ENCODE data around the gene IL3.

The IL3 gene

GRCh38 chr5:132086277-132086794, 25.9 kb downstream of the IL3 start:
- peaks cover 30% of the 10 kb centered on the region for H3K4me1 ChIP-seq (ENCODE audit: insufficient read depth, poor library complexity, severe bottlenecking)
- peak; percentile 95 for DNase-seq (ENCODE audit: low spot score)
- no peaks in the 10 kb centered on the region for H3K36me3 ChIP-seq (ENCODE audit: low read depth)
- ATAC-seq (ENCODE audit: low read depth): peak; percentile 90
- no peak overlapping the region for H3K4me3 ChIP-seq (ENCODE audit: severe bottlenecking)
- no peak for TF ChIP-seq CTCF (IDR thresholded peaks at IDR 0.05; ENCODE audit: poor library complexity, severe bottlenecking)
- H3K9me3 ChIP-seq (ENCODE audit: severe bottlenecking): no peaks in the 10 kb centered on the region
- no peaks in the 10 kb centered on the region for H3K27me3 ChIP-seq (ENCODE audit: insufficient read depth, poor library complexity, severe bottlenecking)
- H3K27ac ChIP-seq (ENCODE audit: poor library complexity, severe bottlenecking): peak overlapping the region; percentile 63

- ATAC-seq (ENCODE audit: low read depth) (no peak), DNase-seq (ENCODE audit: low spot score) (no peak)
- no peak for TF ChIP-seq CTCF (IDR thresholded peaks at IDR 0.05; ENCODE audit: poor library complexity, severe bottlenecking)
- Histone ChIP-seq H3K4me1 (ENCODE audit: insufficient read depth, poor library complexity, severe bottlenecking) (peaks cover 30% of the 10 kb centered on the region), H3K27me3 (ENCODE audit: insufficient read depth, poor library complexity, severe bottlenecking) (no peaks in the 10 kb centered on the region), H3K36me3 (ENCODE audit: low read depth) (no peaks in the 10 kb centered on the region), H3K27ac (ENCODE audit: poor library complexity, severe bottlenecking) (peak overlapping the region; percentile 63), H3K4me3 (ENCODE audit: severe bottlenecking) (no peak overlapping the region), H3K9me3 (ENCODE audit: severe bottlenecking) (no peaks in the 10 kb centered on the region)
These were observed 26.7 kb downstream of the IL3 start for GRCh38 chr5:132087176-132087575.

GRCh38 chr5:132087661-132088060, 27.2 kb downstream of the IL3 start:
- ATAC-seq (ENCODE audit: low read depth): no peak
- H3K27me3 ChIP-seq (ENCODE audit: insufficient read depth, poor library complexity, severe bottlenecking): no peaks in the 10 kb centered on the region
- TF ChIP-seq CTCF (IDR thresholded peaks at IDR 0.05; ENCODE audit: poor library complexity, severe bottlenecking): no peak

GRCh38 chr5:132089363-132089762, 28.9 kb downstream of the IL3 start:
- Histone ChIP-seq H3K9me3 (ENCODE audit: severe bottlenecking) (no peaks in the 10 kb centered on the region), H3K36me3 (ENCODE audit: low read depth) (no peaks in the 10 kb centered on the region), H3K27ac (ENCODE audit: poor library complexity, severe bottlenecking) (peak overlapping the region; percentile 46), H3K4me3 (ENCODE audit: severe bottlenecking) (no peak overlapping the region), H3K4me1 (ENCODE audit: insufficient read depth, poor library complexity, severe bottlenecking) (peaks cover 38% of the 10 kb centered on the region), H3K27me3 (ENCODE audit: insufficient read depth, poor library complexity, severe bottlenecking) (no peaks in the 10 kb centered on the region)
- no peak for DNase-seq (ENCODE audit: low spot score)
- TF ChIP-seq CTCF (IDR thresholded peaks at IDR 0.05; ENCODE audit: poor library complexity, severe bottlenecking): no peak
- ATAC-seq (ENCODE audit: low read depth): no peak

More at GRCh38 chr5:132087661-132088060, 27.2 kb downstream of the IL3 start:
- no peak overlapping the region for H3K27ac ChIP-seq (ENCODE audit: poor library complexity, severe bottlenecking)
- H3K4me3 ChIP-seq (ENCODE audit: severe bottlenecking): no peak overlapping the region
- no peaks in the 10 kb centered on the region for H3K36me3 ChIP-seq (ENCODE audit: low read depth)
- H3K4me1 ChIP-seq (ENCODE audit: insufficient read depth, poor library complexity, severe bottlenecking): peaks cover 30% of the 10 kb centered on the region
- no peak for DNase-seq (ENCODE audit: low spot score)
- no peaks in the 10 kb centered on the region for H3K9me3 ChIP-seq (ENCODE audit: severe bottlenecking)

- H3K36me3 ChIP-seq (ENCODE audit: low read depth): no peaks in the 10 kb centered on the region
- DNase-seq (ENCODE audit: low spot score) (no peak), ATAC-seq (ENCODE audit: low read depth) (peak; percentile 45)
- no peaks in the 10 kb centered on the region for H3K9me3 ChIP-seq (ENCODE audit: severe bottlenecking)
- H3K4me3 ChIP-seq (ENCODE audit: severe bottlenecking): no peak overlapping the region
- H3K4me1 ChIP-seq (ENCODE audit: insufficient read depth, poor library complexity, severe bottlenecking): peaks cover 46% of the 10 kb centered on the region
- no peaks in the 10 kb centered on the region for H3K27me3 ChIP-seq (ENCODE audit: insufficient read depth, poor library complexity, severe bottlenecking)
- no peak for TF ChIP-seq CTCF (IDR thresholded peaks at IDR 0.05; ENCODE audit: poor library complexity, severe bottlenecking)
- peak overlapping the region; percentile 46 for H3K27ac ChIP-seq (ENCODE audit: poor library complexity, severe bottlenecking)
These were observed 29.7 kb downstream of the IL3 start for GRCh38 chr5:132090107-132090506.
